ENCODE results near the gene VSIG10. TPM values are rescaled to one million over a fixed set of nuclear protein-coding genes. Genes with fewer than 3 reads are reported as not detected.

The VSIG10 gene
- total and polyA plus RNA-seq, 2 of the 13 experiments (the other 11 are each of a cell fraction or from before 2014, with no cell fraction given): 25.6 to 42.5 TPM

- TF ChIP-seq ZMYM2 (CRISPR knock-in tag; IDR thresholded peaks at IDR 0.05) (no peak; the same call in 1 of the 2 replicates), NFE2 (CRISPR knock-in tag; IDR thresholded peaks at IDR 0.05) (no peak), ZNF282 (IDR thresholded peaks at IDR 0.05; ENCODE audit: partially characterized antibody) (no peak), POGZ (CRISPR knock-in tag; IDR thresholded peaks at IDR 0.05) (peak; percentile 89), ZNF879 (CRISPR knock-in tag; IDR thresholded peaks at IDR 0.05) (0 out of 2 replicates have a peak, but pooled peaks have one; percentile 79), TCF12 (IDR thresholded peaks at IDR 0.05) (no peak), TCF12 (CRISPR knock-in tag; IDR thresholded peaks at IDR 0.05) (no peak), ZFY (CRISPR knock-in tag; IDR thresholded peaks at IDR 0.05) (peak; percentile 97), ZNF3 (CRISPR knock-in tag; IDR thresholded peaks at IDR 0.05) (no peak), KLF12 (CRISPR knock-in tag; IDR thresholded peaks at IDR 0.05; ENCODE audit: borderline replicate concordance) (peak; percentile 97), ZBTB26 (CRISPR knock-in tag; IDR thresholded peaks at IDR 0.05; ENCODE audit: borderline replicate concordance) (peak; percentile 87), ZBTB46 (CRISPR knock-in tag; IDR thresholded peaks at IDR 0.05; ENCODE audit: borderline replicate concordance) (no peak), CSRNP1 (CRISPR knock-in tag; IDR thresholded peaks at IDR 0.05) (peak; percentile 91), IKZF5 (CRISPR knock-in tag; IDR thresholded peaks at IDR 0.05) (peak; percentile 61), ZBTB21 (CRISPR knock-in tag; IDR thresholded peaks at IDR 0.05) (no peak), PHF20 (CRISPR knock-in tag; IDR thresholded peaks at IDR 0.05) (peak; percentile 31), IRF9 (CRISPR knock-in tag; IDR thresholded peaks at IDR 0.05; ENCODE audit: borderline replicate concordance) (peak; percentile 98), USF2 (IDR thresholded peaks at IDR 0.05; ENCODE audit: low read depth, low read length) (no peak), USF2 (CRISPR knock-in tag; IDR thresholded peaks at IDR 0.05; ENCODE audit: borderline replicate concordance) (no peak), ZFP82 (CRISPR knock-in tag; IDR thresholded peaks at IDR 0.05; ENCODE audit: borderline replicate concordance) (peak; percentile 76; the same call in 1 of the 2 replicates)
Measured at GRCh38 chr12:118135788-118136558, 32.2 kb upstream of the VSIG10 start, which contains the start of gene PEBP1 (continued).
